Duodenal mucosa (tissue), 2 donors: Measurements from ENCODE around the gene HDHD5.

ENCODE experiments used
- H3K27ac ChIP-seq: one replicate; pipeline ENCODE4 v1.7.0; 2013; ENCODE audit warnings: low read depth, low read length
- H3K27me3 ChIP-seq, 2 donors: one replicate each; pipeline ENCODE4 v1.7.0; 2013; ENCODE audit warnings: low read length in 2 of 2, control low read depth in 1 of 2; ENCODE audit not compliant: insufficient read depth in 2 of 2, control insufficient read depth in 1 of 2
- H3K36me3 ChIP-seq, 2 donors: one replicate each; pipeline ENCODE4 v1.7.0; 2013; ENCODE audit warnings: low read length in 2 of 2, control low read depth in 1 of 2; ENCODE audit not compliant: insufficient read depth in 2 of 2, control insufficient read depth in 1 of 2
- H3K4me1 ChIP-seq, 2 donors: one replicate each; pipeline ENCODE4 v1.7.0; 2013; ENCODE audit warnings: low read length in 2 of 2, control low read depth in 1 of 2; ENCODE audit not compliant: insufficient read depth in 2 of 2, control insufficient read depth in 1 of 2
- H3K4me3 ChIP-seq, 2 donors: one replicate each; pipeline ENCODE4 v1.7.0; 2013; ENCODE audit warnings: low read length in 2 of 2, low read depth in 1 of 2
- H3K9ac ChIP-seq, 2 donors: one replicate each; pipeline ENCODE4 v1.7.0; 2013; ENCODE audit warnings: low read length in 2 of 2, low read depth in 1 of 2
- H3K9me3 ChIP-seq, 2 donors: one replicate each; pipeline ENCODE4 v1.7.0; 2013; ENCODE audit warnings: low read length in 2 of 2, control low read depth in 1 of 2; ENCODE audit not compliant: control insufficient read depth in 1 of 2

The HDHD5 gene

GRCh38 chr22:17140826-17141766 is 18.0 kb downstream of the HDHD5 start:
- Histone ChIP-seq H3K9ac (no peak overlapping the region), H3K4me1 (no peaks in the 10 kb centered on the region), H3K27ac (no peak overlapping the region), H3K36me3 (peaks cover 29 to 81% of the 10 kb centered on the region in 2 donors), H3K9me3 (no peaks in the 10 kb centered on the region), H3K27me3 (no peaks in the 10 kb centered on the region), H3K4me3 (no peak overlapping the region)

- H3K9me3 ChIP-seq = no peaks in the 10 kb centered on the region
- H3K4me3 ChIP-seq = no peak overlapping the region
- no peak overlapping the region for H3K9ac ChIP-seq
- no peaks in the 10 kb centered on the region for H3K27me3 ChIP-seq
- H3K36me3 ChIP-seq = peaks cover 29 to 79% of the 10 kb centered on the region in 2 donors
- H3K4me1 ChIP-seq = no peaks in the 10 kb centered on the region
- H3K27ac ChIP-seq = no peak overlapping the region
Observed at GRCh38 chr22:17140022-17140421, 19.1 kb downstream of the HDHD5 start.

GRCh38 chr22:17138513-17138912 is 20.6 kb downstream of the HDHD5 start:
- Histone ChIP-seq H3K36me3 (peaks cover 24 to 67% of the 10 kb centered on the region in 2 donors), H3K4me1 (no peaks in the 10 kb centered on the region), H3K27ac (no peak overlapping the region), H3K9ac (no peak overlapping the region), H3K4me3 (no peak overlapping the region), H3K27me3 (no peaks in the 10 kb centered on the region), H3K9me3 (no peaks in the 10 kb centered on the region)

GRCh38 chr22:17137861-17138425 is 21.1 kb downstream of the HDHD5 start:
- H3K27ac ChIP-seq = no peak overlapping the region
- H3K27me3 ChIP-seq = no peaks in the 10 kb centered on the region
- no peak overlapping the region for H3K9ac ChIP-seq
- peaks cover 18 to 61% of the 10 kb centered on the region in 2 donors for H3K36me3 ChIP-seq
- H3K9me3 ChIP-seq = no peaks in the 10 kb centered on the region
- no peaks in the 10 kb centered on the region for H3K4me1 ChIP-seq
- H3K4me3 ChIP-seq = no peak overlapping the region

- no peak overlapping the region for H3K27ac ChIP-seq
- H3K4me1 ChIP-seq = no peaks in the 10 kb centered on the region
- H3K27me3 ChIP-seq = no peaks in the 10 kb centered on the region
- H3K36me3 ChIP-seq = peaks cover 15 to 53% of the 10 kb centered on the region in 2 donors
- H3K9ac ChIP-seq = no peak overlapping the region
- H3K9me3 ChIP-seq = no peaks in the 10 kb centered on the region
- H3K4me3 ChIP-seq = no peak overlapping the region
Observed at GRCh38 chr22:17137170-17137569, 21.9 kb downstream of the HDHD5 start.

GRCh38 chr22:17135153-17135760 is 23.8 kb downstream of the HDHD5 start:
- H3K4me1 ChIP-seq = no peaks in the 10 kb centered on the region
- H3K4me3 ChIP-seq = no peak overlapping the region
- H3K9ac ChIP-seq = no peak overlapping the region
- H3K27ac ChIP-seq = no peak overlapping the region
- H3K9me3 ChIP-seq = no peaks in the 10 kb centered on the region
- H3K36me3 ChIP-seq = peaks cover under 1 to 35% of the 10 kb centered on the region in 2 donors
- H3K27me3 ChIP-seq = no peaks in the 10 kb centered on the region

GRCh38 chr22:17133137-17133536 is 25.9 kb downstream of the HDHD5 start:
- H3K9ac ChIP-seq = no peak overlapping the region
- no peaks in the 10 kb centered on the region for H3K4me1 ChIP-seq
- H3K27ac ChIP-seq = no peak overlapping the region
- no peaks in the 10 kb centered on the region for H3K27me3 ChIP-seq
- no peaks in the 10 kb centered on the region for H3K9me3 ChIP-seq
- peaks cover 0 to 20% of the 10 kb centered on the region in 2 donors for H3K36me3 ChIP-seq
- H3K4me3 ChIP-seq = no peak overlapping the region

- Histone ChIP-seq H3K27me3 (no peaks in the 10 kb centered on the region), H3K4me3 (no peak overlapping the region), H3K9ac (no peak overlapping the region), H3K4me1 (no peaks in the 10 kb centered on the region), H3K9me3 (no peaks in the 10 kb centered on the region), H3K36me3 (peaks cover 0 to 11% of the 10 kb centered on the region in 2 donors), H3K27ac (no peak overlapping the region)
Observed at GRCh38 chr22:17132112-17132511, 27.0 kb downstream of the HDHD5 start.

- Histone ChIP-seq H3K9ac (no peak overlapping the region), H3K9me3 (no peaks in the 10 kb centered on the region), H3K27me3 (no peaks in the 10 kb centered on the region), H3K36me3 (peaks cover 0 to 7% of the 10 kb centered on the region in 2 donors), H3K4me3 (no peak overlapping the region), H3K27ac (no peak overlapping the region), H3K4me1 (no peaks in the 10 kb centered on the region)
Observed at GRCh38 chr22:17131686-17132085, 27.4 kb downstream of the HDHD5 start.

- Histone ChIP-seq H3K36me3 (peaks cover 0 to 3% of the 10 kb centered on the region in 2 donors), H3K27me3 (no peaks in the 10 kb centered on the region), H3K9ac (no peak overlapping the region), H3K4me1 (no peaks in the 10 kb centered on the region), H3K9me3 (no peaks in the 10 kb centered on the region), H3K27ac (no peak overlapping the region), H3K4me3 (no peak overlapping the region)
Observed at GRCh38 chr22:17130199-17130598, 28.9 kb downstream of the HDHD5 start.
